ENCODE measurements around the gene RPS6KB1. TPM values are rescaled to one million over a fixed set of nuclear protein-coding genes. Genes with fewer than 3 reads are reported as not detected.

The RPS6KB1 gene
- total and polyA plus RNA-seq, 9 of the 15 experiments (the other 6 are each of a cell fraction or from before 2014, with no cell fraction given), result 8.8 to 60.7 (median 35.1) TPM

DNA sequence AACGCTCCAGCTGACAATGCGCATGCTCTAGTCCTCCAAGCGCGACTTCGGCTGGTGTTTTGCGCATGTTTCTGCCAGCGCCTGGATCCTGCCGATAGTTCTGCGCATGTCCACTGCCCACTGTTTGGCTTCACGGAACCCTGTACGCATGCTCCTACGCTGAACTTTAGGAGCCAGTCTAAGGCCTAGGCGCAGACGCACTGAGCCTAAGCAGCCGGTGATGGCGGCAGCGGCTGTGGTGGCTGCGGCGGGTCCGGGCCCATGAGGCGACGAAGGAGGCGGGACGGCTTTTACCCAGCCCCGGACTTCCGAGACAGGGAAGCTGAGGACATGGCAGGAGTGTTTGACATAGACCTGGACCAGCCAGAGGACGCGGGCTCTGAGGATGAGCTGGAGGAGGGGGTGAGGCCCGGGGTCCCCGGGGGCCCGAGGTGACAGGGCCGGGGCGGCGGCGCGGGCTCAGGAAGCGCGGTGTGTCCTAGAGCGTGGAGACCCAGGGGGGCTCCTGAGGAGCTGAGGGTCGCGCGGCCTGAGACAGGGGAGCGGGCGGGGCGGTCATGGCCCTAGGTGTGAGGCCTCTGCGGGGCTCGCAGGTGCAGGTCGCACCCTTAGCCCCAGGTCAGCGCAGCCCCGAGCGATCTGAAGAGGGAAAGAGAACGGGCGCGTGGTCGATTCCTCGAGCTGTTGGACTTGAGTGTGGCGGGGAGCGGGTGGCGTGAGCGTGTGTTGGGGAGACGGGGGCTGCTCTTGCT, at the start of gene RPS6KB1, which contains the start of gene TUBD1 (continued):
- TF ChIP-seq, protein P1, sequence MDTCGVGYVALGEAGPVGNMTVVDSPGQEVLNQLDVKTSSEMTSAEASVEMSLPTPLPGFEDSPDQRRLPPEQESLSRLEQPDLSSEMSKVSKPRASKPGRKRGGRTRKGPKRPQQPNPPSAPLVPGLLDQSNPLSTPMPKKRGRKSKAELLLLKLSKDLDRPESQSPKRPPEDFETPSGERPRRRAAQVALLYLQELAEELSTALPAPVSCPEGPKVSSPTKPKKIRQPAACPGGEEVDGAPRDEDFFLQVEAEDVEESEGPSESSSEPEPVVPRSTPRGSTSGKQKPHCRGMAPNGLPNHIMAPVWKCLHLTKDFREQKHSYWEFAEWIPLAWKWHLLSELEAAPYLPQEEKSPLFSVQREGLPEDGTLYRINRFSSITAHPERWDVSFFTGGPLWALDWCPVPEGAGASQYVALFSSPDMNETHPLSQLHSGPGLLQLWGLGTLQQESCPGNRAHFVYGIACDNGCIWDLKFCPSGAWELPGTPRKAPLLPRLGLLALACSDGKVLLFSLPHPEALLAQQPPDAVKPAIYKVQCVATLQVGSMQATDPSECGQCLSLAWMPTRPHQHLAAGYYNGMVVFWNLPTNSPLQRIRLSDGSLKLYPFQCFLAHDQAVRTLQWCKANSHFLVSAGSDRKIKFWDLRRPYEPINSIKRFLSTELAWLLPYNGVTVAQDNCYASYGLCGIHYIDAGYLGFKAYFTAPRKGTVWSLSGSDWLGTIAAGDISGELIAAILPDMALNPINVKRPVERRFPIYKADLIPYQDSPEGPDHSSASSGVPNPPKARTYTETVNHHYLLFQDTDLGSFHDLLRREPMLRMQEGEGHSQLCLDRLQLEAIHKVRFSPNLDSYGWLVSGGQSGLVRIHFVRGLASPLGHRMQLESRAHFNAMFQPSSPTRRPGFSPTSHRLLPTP (IDR thresholded peaks at IDR 0.05; ENCODE audit: borderline replicate concordance, extremely low read depth, insufficient read length), result no peak
- TF ChIP-seq, protein P2, sequence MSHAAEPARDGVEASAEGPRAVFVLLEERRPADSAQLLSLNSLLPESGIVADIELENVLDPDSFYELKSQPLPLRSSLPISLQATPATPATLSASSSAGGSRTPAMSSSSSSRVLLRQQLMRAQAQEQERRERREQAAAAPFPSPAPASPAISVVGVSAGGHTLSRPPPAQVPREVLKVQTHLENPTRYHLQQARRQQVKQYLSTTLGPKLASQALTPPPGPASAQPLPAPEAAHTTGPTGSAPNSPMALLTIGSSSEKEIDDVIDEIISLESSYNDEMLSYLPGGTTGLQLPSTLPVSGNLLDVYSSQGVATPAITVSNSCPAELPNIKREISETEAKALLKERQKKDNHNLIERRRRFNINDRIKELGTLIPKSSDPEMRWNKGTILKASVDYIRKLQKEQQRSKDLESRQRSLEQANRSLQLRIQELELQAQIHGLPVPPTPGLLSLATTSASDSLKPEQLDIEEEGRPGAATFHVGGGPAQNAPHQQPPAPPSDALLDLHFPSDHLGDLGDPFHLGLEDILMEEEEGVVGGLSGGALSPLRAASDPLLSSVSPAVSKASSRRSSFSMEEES (CRISPR knock-in tag; IDR thresholded peaks at IDR 0.05), result no peak
- peak; percentile 64 for TF ChIP-seq CHD1 (IDR thresholded peaks at IDR 0.05; ENCODE audit: low read length)
- no peak for TF ChIP-seq RFX1 (IDR thresholded peaks at IDR 0.05)
- no peak for TF ChIP-seq ZNF408 (CRISPR knock-in tag; IDR thresholded peaks at IDR 0.05; ENCODE audit: low read depth)
- no peak for TF ChIP-seq ZKSCAN1 (IDR thresholded peaks at IDR 0.05; ENCODE audit: low read depth, low read length)
- TF ChIP-seq TAF15 (IDR thresholded peaks at IDR 0.05; ENCODE audit: low read depth, low read length), result no peak
- TF ChIP-seq EZH2 (IDR thresholded peaks at IDR 0.05; ENCODE audit: borderline replicate concordance, low read depth, low read length), result no peak
- TF ChIP-seq CHCHD3 (CRISPR knock-in tag; IDR thresholded peaks at IDR 0.05), result no peak
- TF ChIP-seq, protein P3, sequence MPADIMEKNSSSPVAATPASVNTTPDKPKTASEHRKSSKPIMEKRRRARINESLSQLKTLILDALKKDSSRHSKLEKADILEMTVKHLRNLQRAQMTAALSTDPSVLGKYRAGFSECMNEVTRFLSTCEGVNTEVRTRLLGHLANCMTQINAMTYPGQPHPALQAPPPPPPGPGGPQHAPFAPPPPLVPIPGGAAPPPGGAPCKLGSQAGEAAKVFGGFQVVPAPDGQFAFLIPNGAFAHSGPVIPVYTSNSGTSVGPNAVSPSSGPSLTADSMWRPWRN (IDR thresholded peaks at IDR 0.05; ENCODE audit: low read depth), result no peak
- TF ChIP-seq SETDB1 (IDR thresholded peaks at IDR 0.05; ENCODE audit: low read length), result no peak
- no peak for TF ChIP-seq BDP1 (IDR thresholded peaks at IDR 0.05; ENCODE audit: insufficient read depth, insufficient read length)
- TF ChIP-seq CBX2 (IDR thresholded peaks at IDR 0.05; ENCODE audit: insufficient read depth, low read length, poor library complexity, severe bottlenecking), result no peak
- TF ChIP-seq SMC3 (conservative IDR thresholded peaks at IDR 0.05; ENCODE audit: insufficient read depth, low read depth, low read length), result no peak
- TF ChIP-seq DMBX1 (CRISPR knock-in tag; IDR thresholded peaks at IDR 0.05; ENCODE audit: borderline replicate concordance), result 0 out of 2 replicates have a peak, but pooled peaks have one; percentile 34
- no peak for TF ChIP-seq ZNF707 (CRISPR knock-in tag; conservative IDR thresholded peaks at IDR 0.05)
- TF ChIP-seq, protein P4, sequence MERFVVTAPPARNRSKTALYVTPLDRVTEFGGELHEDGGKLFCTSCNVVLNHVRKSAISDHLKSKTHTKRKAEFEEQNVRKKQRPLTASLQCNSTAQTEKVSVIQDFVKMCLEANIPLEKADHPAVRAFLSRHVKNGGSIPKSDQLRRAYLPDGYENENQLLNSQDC (CRISPR knock-in tag; IDR thresholded peaks at IDR 0.05), result no peak
- TF ChIP-seq CHD2 (IDR thresholded peaks at IDR 0.05; ENCODE audit: low read depth, low read length), result no peak
- peak; percentile 75 for TF ChIP-seq MYC (IDR thresholded peaks at IDR 0.05; ENCODE audit: low read depth, low read length)
- TF ChIP-seq MYC (CRISPR knock-in tag; IDR thresholded peaks at IDR 0.05; ENCODE audit: borderline replicate concordance, low read depth), result peak; percentile 78; the same call in 1 of the 2 replicates
- TF ChIP-seq GABPB1 (CRISPR knock-in tag; IDR thresholded peaks at IDR 0.05), result peak; percentile 53; the same call in 1 of the 2 replicates
- no peak for TF ChIP-seq KLF10 (CRISPR knock-in tag; IDR thresholded peaks at IDR 0.05)
